Esophagus muscularis mucosa (tissue), 4 donors: ENCODE measurements around the gene ZNF536. TPM values are rescaled to one million over a fixed set of nuclear protein-coding genes. Genes with fewer than 3 reads are reported as not detected.

Source experiments
- DNase-seq: peaks from one replicate; pipeline ENCODE4 v3.0.0-alpha.2; 2017; ENCODE audit errors: extremely low spot score
- H3K27ac ChIP-seq, 4 donors: fragments of 200-600 bp; sonication (generic); replicated peaks in 1 of 4; 1 replicate in 3 of 4; 2 replicates in 1 of 4; pipeline ENCODE4 v1.5.1; 2016 to 2019; ENCODE audit warnings: mild to moderate bottlenecking in 1 of 4
- H3K27me3 ChIP-seq, 4 donors: fragments of 200-600 bp; sonication (generic); one replicate each; pipeline versions ENCODE4 v1.5.1 to v1.6.0; 2016 to 2019
- H3K36me3 ChIP-seq, 4 donors: fragments of 200-600 bp; sonication (generic); one replicate each; pipeline ENCODE4 v1.5.1; 2016 to 2019
- H3K4me1 ChIP-seq, 4 donors: fragments of 200-600 bp; sonication (generic); one replicate each; pipeline ENCODE4 v1.5.1; 2016 to 2019
- H3K4me3 ChIP-seq, 4 donors: fragments of 200-600 bp; sonication (generic); 1 replicate in 2 of 4; 2 replicates in 2 of 4; pipeline ENCODE4 v1.5.1; 2016 to 2019; ENCODE audit warnings: mild to moderate bottlenecking in 4 of 4, moderate library complexity in 1 of 4
- H3K9me3 ChIP-seq, 4 donors: fragments of 200-600 bp; sonication (generic); 1 replicate in 3 of 4; 2 replicates in 1 of 4; pipeline ENCODE4 v1.5.1; 2016 to 2019
- EP300 ChIP-seq: sonication (generic); formaldehyde crosslinking; IDR thresholded peaks from one replicate; pipeline ENCODE4 v1.6.1; 2017; ENCODE audit warnings: antibody characterized with exemption
- POLR2A ChIP-seq: fragments of 450-650 bp; IDR thresholded peaks from one replicate; pipeline ENCODE4 v1.6.1; 2017; ENCODE audit warnings: antibody characterized with exemption, moderate library complexity, mild to moderate bottlenecking, low read depth
- POLR2AphosphoS5 ChIP-seq, 2 donors: sonication (generic); formaldehyde crosslinking; IDR thresholded peaks; one replicate each; pipeline ENCODE4 v1.6.1; 2017; ENCODE audit warnings: antibody characterized with exemption in 2 of 2
- WGBS: methylation state at CpG from one replicate; pipeline ENCODE4 v1.1.5; 2018; 5-methylcytosine and 5-hydroxymethylcytosine counted together
- intact Hi-C: fragments of 100-400 bp; cut with DNase I; formaldehyde crosslinking; loops from one replicate; pipeline ENCODE4 v1.15.1; 2023
- total RNA-seq, 4 donors: library from RNA; depleted of rRNA; stranded (reverse); fragments of >200 nt; gene quantifications; one replicate each; pipeline versions ENCODE4 v1.1.0 to v1.2.1, GENCODE V29; 2016
- TF ChIP-seq, protein P1 (sequence below), 3 experiments: fragments of 200-600 bp in 2 of 3; fragments of 450-650 bp in 1 of 3; sonication (generic) in 2 of 3; IDR thresholded peaks; one replicate each; pipeline ENCODE4 v1.5.1; 2017 to 2019; ENCODE audit warnings: antibody characterized with exemption in 3 of 3, mild to moderate bottlenecking in 2 of 3, moderate library complexity in 1 of 3

Gene ZNF536
- total RNA-seq, 4 donors from 2014 or later: 2.5 to 7.3 (median 5.6) TPM

GRCh38 chr19:30559446-30559845 is 187.3 kb downstream of the ZNF536 start:
- TF ChIP-seq POLR2A (no peak), POLR2AphosphoS5 (IDR thresholded peaks at IDR 0.05) (no peak), EP300 (no peak)
- TF ChIP-seq, protein P1, sequence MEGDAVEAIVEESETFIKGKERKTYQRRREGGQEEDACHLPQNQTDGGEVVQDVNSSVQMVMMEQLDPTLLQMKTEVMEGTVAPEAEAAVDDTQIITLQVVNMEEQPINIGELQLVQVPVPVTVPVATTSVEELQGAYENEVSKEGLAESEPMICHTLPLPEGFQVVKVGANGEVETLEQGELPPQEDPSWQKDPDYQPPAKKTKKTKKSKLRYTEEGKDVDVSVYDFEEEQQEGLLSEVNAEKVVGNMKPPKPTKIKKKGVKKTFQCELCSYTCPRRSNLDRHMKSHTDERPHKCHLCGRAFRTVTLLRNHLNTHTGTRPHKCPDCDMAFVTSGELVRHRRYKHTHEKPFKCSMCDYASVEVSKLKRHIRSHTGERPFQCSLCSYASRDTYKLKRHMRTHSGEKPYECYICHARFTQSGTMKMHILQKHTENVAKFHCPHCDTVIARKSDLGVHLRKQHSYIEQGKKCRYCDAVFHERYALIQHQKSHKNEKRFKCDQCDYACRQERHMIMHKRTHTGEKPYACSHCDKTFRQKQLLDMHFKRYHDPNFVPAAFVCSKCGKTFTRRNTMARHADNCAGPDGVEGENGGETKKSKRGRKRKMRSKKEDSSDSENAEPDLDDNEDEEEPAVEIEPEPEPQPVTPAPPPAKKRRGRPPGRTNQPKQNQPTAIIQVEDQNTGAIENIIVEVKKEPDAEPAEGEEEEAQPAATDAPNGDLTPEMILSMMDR (IDR thresholded peaks at IDR 0.05): no peak
- no peak overlapping the region for H3K27ac ChIP-seq
- no peak for DNase-seq
- H3K4me1 ChIP-seq: peaks cover 0 to 12% (median 5%) of the 10 kb centered on the region in 4 donors
- H3K4me3 ChIP-seq: no peak overlapping the region
- intact Hi-C loops: no loop called here
- no peaks in the 10 kb centered on the region for H3K36me3 ChIP-seq
- peaks cover 0 to 5% (median 0%) of the 10 kb centered on the region in 4 donors for H3K27me3 ChIP-seq
- 83% methylated on average over 7 of the region's 9 CpGs for WGBS
- no peaks in the 10 kb centered on the region for H3K9me3 ChIP-seq

DNA sequence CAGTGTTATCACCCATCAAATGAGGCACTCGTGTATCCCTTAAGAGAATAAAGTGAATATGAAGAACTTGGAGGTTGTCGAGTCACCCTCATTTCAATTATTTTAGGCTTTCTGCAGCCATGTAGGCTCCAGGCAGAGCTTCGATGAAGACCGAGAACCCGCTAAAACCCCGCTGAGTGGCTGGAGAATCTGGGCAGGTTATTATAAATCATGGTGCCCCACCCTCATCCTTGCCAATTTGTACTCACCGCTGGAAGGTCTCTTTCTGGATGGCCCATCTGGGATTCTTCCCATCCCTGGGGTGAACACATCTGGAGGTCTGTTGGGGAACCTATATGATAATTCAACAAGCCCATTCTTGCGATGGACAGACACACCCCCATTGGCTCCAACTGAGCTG is 190.8 kb downstream of the ZNF536 start:
- no peak overlapping the region for H3K4me3 ChIP-seq
- 94% methylated on average over 8 of the region's 8 CpGs for WGBS
- TF ChIP-seq, protein P1 (IDR thresholded peaks at IDR 0.05): no peak
- TF ChIP-seq POLR2AphosphoS5 (IDR thresholded peaks at IDR 0.05) (no peak), POLR2A (no peak), EP300 (no peak)
- intact Hi-C loops: no loop called here
- no peaks in the 10 kb centered on the region for H3K4me1 ChIP-seq
- H3K36me3 ChIP-seq: no peaks in the 10 kb centered on the region
- no peak overlapping the region for H3K27ac ChIP-seq
- no peaks in the 10 kb centered on the region for H3K9me3 ChIP-seq
- H3K27me3 ChIP-seq: peaks cover 0 to 22% (median 0%) of the 10 kb centered on the region in 4 donors
- no peak for DNase-seq

DNA sequence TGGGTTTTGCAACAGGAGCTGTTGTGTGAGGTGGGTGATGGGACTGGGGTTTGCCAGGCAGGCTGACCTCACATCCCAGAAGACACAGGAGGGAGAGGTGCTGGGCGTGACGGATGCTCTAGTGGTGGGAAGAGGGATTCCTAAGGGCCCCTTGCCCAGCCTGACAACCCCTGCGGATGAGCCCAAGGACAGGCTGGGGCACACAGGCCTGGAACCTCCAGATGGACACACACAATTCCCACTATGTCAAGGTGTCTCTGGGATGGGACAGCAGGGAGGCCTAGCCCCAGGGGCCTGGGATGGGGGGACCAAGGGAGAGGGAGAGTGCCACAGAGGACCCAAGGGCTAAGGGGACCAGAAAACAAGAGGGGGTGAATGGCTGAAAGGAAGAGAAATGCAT is 191.5 kb downstream of the ZNF536 start:
- TF ChIP-seq POLR2AphosphoS5 (IDR thresholded peaks at IDR 0.05) (no peak), POLR2A (no peak), EP300 (no peak)
- TF ChIP-seq, protein P1 (IDR thresholded peaks at IDR 0.05): no peak
- Histone ChIP-seq H3K9me3 (no peaks in the 10 kb centered on the region), H3K27me3 (peaks cover 0 to 22% (median 0%) of the 10 kb centered on the region in 4 donors), H3K4me3 (no peak overlapping the region), H3K4me1 (no peaks in the 10 kb centered on the region), H3K27ac (no peak overlapping the region), H3K36me3 (no peaks in the 10 kb centered on the region)
- 85% methylated on average over 3 of the region's 3 CpGs for WGBS
- DNase-seq: no peak
- intact Hi-C loops: no loop called here

GRCh38 chr19:30564551-30565011 is 192.4 kb downstream of the ZNF536 start:
- TF ChIP-seq, protein P1 (IDR thresholded peaks at IDR 0.05): no peak
- TF ChIP-seq EP300 (no peak), POLR2AphosphoS5 (IDR thresholded peaks at IDR 0.05) (no peak), POLR2A (no peak)
- Histone ChIP-seq H3K36me3 (no peaks in the 10 kb centered on the region), H3K9me3 (no peaks in the 10 kb centered on the region), H3K4me3 (no peak overlapping the region), H3K27me3 (peaks cover 0 to 22% (median 0%) of the 10 kb centered on the region in 4 donors), H3K4me1 (no peaks in the 10 kb centered on the region), H3K27ac (no peak overlapping the region)
- WGBS: 57% methylated on average over 6 of the region's 11 CpGs
- intact Hi-C loops: no loop called here
- no peak for DNase-seq

- no peak for DNase-seq
- WGBS: 62% methylated on average over 5 of the region's 5 CpGs
These were observed 193.5 kb downstream of the ZNF536 start for GRCh38 chr19:30565636-30566035.

More at GRCh38 chr19:30565636-30566035, 193.5 kb downstream of the ZNF536 start:
- H3K36me3 ChIP-seq: no peaks in the 10 kb centered on the region
- H3K4me3 ChIP-seq: no peak overlapping the region
- no peak for TF ChIP-seq POLR2AphosphoS5 (IDR thresholded peaks at IDR 0.05)
- TF ChIP-seq, protein P1 (IDR thresholded peaks at IDR 0.05): no peak
- TF ChIP-seq POLR2A: no peak
- no peak for TF ChIP-seq EP300
- peaks cover 0 to 22% (median 0%) of the 10 kb centered on the region in 4 donors for H3K27me3 ChIP-seq
- intact Hi-C loops: no loop called here
- no peaks in the 10 kb centered on the region for H3K4me1 ChIP-seq
- no peaks in the 10 kb centered on the region for H3K9me3 ChIP-seq
- no peak overlapping the region for H3K27ac ChIP-seq
